Liver (tissue), 3 donors: Measurements from ENCODE around the gene NDUFS6.

Experiments used
- EGR1 ChIP-seq, 2 donors: IDR thresholded peaks; 2 replicates each; pipeline ENCODE4 v1.6.1; 2016 to 2018; ENCODE audit warnings: antibody characterized with exemption in 2 of 2, low read depth in 2 of 2
- GABPA ChIP-seq, 2 donors: IDR thresholded peaks in 1 of 2; conservative IDR thresholded peaks in 1 of 2; 2 replicates each; pipeline ENCODE4 v1.6.1; 2016; ENCODE audit warnings: antibody characterized with exemption in 2 of 2, mild to moderate bottlenecking in 1 of 2, moderate library complexity in 1 of 2
- YY1 ChIP-seq: IDR thresholded peaks from 2 replicates; pipeline ENCODE4 v1.6.1; 2016; ENCODE audit warnings: antibody characterized with exemption, mild to moderate bottlenecking
- TF ChIP-seq, protein P1 (sequence below): fragments of 150-350 bp; IDR thresholded peaks from 2 replicates; pipeline ENCODE4 v1.5.1; 2017; ENCODE audit warnings: improper control_type of control experiment, low read depth, low read length; ENCODE audit not compliant: missing input control
- TF ChIP-seq, protein P2 (sequence below): IDR thresholded peaks from 2 replicates; pipeline ENCODE4 v1.6.1; 2016; ENCODE audit warnings: antibody characterized with exemption, mild to moderate bottlenecking
- donor health status: healthy.
- donor health status: healthy.

DNA sequence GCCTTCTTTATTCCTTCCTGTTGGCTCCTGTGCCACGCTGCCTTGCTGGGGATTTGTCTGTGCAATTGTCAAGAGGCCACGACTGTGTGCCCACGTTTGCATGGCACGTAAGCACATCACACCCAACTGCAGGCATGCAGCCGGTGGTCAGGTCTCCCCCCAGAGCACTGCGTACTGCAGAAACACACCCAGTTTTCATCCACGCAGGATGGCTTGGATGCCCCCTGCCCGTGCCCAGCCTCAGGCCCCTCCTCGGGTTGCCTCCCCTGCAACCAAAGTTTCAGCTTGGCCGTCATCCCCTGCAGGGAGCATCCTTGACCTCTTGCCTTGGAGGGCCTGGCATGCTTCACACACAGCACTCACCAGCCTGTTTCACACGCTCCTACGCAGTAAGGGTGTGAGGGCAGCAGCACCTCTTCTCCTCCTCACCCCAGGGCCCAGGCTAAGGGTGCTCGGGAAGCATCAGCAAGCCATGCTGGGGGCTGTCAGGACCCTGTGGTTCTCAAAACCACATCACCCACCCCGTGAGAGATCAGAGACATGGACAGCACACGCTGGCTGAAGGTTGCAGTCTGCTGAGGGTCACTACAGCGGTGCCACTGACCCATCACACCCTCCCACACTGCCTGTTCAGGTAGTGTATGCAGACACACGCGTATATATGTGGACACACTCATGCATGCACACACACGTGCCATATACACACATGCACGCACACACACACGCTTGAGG, 4.7 kb upstream of the NDUFS6 start:
- TF ChIP-seq, protein P1, sequence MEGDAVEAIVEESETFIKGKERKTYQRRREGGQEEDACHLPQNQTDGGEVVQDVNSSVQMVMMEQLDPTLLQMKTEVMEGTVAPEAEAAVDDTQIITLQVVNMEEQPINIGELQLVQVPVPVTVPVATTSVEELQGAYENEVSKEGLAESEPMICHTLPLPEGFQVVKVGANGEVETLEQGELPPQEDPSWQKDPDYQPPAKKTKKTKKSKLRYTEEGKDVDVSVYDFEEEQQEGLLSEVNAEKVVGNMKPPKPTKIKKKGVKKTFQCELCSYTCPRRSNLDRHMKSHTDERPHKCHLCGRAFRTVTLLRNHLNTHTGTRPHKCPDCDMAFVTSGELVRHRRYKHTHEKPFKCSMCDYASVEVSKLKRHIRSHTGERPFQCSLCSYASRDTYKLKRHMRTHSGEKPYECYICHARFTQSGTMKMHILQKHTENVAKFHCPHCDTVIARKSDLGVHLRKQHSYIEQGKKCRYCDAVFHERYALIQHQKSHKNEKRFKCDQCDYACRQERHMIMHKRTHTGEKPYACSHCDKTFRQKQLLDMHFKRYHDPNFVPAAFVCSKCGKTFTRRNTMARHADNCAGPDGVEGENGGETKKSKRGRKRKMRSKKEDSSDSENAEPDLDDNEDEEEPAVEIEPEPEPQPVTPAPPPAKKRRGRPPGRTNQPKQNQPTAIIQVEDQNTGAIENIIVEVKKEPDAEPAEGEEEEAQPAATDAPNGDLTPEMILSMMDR: no peak
- TF ChIP-seq EGR1 (IDR thresholded peaks at IDR 0.05; ENCODE audit: low read depth in 2 of 2): no peak
- no peak for TF ChIP-seq YY1
- TF ChIP-seq, protein P2, sequence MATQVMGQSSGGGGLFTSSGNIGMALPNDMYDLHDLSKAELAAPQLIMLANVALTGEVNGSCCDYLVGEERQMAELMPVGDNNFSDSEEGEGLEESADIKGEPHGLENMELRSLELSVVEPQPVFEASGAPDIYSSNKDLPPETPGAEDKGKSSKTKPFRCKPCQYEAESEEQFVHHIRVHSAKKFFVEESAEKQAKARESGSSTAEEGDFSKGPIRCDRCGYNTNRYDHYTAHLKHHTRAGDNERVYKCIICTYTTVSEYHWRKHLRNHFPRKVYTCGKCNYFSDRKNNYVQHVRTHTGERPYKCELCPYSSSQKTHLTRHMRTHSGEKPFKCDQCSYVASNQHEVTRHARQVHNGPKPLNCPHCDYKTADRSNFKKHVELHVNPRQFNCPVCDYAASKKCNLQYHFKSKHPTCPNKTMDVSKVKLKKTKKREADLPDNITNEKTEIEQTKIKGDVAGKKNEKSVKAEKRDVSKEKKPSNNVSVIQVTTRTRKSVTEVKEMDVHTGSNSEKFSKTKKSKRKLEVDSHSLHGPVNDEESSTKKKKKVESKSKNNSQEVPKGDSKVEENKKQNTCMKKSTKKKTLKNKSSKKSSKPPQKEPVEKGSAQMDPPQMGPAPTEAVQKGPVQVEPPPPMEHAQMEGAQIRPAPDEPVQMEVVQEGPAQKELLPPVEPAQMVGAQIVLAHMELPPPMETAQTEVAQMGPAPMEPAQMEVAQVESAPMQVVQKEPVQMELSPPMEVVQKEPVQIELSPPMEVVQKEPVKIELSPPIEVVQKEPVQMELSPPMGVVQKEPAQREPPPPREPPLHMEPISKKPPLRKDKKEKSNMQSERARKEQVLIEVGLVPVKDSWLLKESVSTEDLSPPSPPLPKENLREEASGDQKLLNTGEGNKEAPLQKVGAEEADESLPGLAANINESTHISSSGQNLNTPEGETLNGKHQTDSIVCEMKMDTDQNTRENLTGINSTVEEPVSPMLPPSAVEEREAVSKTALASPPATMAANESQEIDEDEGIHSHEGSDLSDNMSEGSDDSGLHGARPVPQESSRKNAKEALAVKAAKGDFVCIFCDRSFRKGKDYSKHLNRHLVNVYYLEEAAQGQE: no peak
- no peak for TF ChIP-seq GABPA (IDR thresholded peaks at IDR 0.05 in 1 of 2, conservative IDR thresholded peaks at IDR 0.05 in 1 of 2)
